Measurements from ENCODE around the gene EDRF1. TPM values are rescaled to one million over a fixed set of nuclear protein-coding genes. Genes with fewer than 3 reads are reported as not detected.

EDRF1 gene
- total and polyA plus RNA-seq, 10 of the 15 experiments (the other 5 are each of a cell fraction or from before 2014, with no cell fraction given), result 16.8 to 99.7 (median 42.9) TPM

DNA sequence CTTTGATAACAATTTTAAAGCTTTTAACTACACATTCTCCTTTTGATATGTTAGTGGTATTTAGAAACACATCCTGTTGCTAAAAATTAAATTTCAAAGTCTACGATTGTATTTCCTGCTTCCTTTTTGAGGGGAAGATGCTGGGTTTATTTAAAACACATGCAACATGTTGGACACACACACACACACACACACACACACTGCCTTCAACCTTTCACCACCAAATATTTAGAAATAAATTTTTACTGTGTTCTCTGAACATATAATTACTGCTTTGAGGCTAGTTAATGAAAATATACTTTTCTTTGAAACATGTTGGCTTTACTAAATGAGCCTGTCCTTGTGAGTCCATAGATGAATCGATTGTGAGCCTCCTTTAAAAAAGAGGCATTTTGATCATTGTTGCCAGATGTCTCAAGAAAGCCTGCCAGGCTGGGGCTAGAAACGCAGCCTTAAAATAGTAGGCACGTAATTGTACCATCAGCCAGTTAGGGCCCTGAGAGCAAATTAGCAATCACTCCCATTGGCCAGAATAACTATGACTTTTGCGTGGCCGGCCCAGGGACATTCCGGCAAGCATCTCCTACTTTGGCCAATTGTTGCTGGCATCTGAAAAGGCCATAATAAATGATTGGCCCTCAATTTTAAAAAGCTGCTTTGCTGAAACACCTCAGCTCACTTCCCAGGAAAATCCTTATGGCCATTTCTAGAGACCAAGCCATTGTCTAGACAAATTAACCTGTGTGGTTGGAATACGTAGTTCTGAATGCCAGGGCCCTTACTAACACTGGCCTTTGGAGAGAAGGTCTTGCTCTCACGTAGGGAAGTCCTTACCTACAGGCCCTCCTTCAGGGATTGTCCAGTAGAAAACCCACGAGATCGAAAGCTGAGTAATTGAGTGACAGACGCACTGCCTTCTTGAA lies 26.6 kb upstream of the EDRF1 start:
- intact Hi-C loops (cut with micrococcal nuclease; ENCODE audit: unreplicated experiment), result no loop called here
- Histone ChIP-seq H3K79me2 (ENCODE audit: control insufficient read depth, insufficient read depth, low read length) (no peaks in the 10 kb centered on the region), H4K20me1 (ENCODE audit: control insufficient read depth, insufficient read depth) (no peaks in the 10 kb centered on the region), H3K9ac (ENCODE audit: control insufficient read depth, insufficient read depth, low read length) (no peak overlapping the region), H3K36me3 (ENCODE audit: control insufficient read depth in 2 of 2, insufficient read depth in 2 of 2, low read length in 1 of 2) (no peaks in the 10 kb centered on the region), H3K9me3 (replicated peaks; ENCODE audit: control insufficient read depth, insufficient read depth, low read length) (no peaks in the 10 kb centered on the region), H3K4me1 (ENCODE audit: control insufficient read depth, insufficient read depth, low read length) (no peaks in the 10 kb centered on the region), H3K4me2 (ENCODE audit: control insufficient read depth, insufficient read depth) (no peak overlapping the region), H3K4me3 (no peak overlapping the region), H3K27ac (ENCODE audit: control insufficient read depth, insufficient read depth) (no peak overlapping the region), H2AFZ (ENCODE audit: control insufficient read depth, low read depth, low read length) (no peak overlapping the region), H3K27me3 (replicated peaks in 1 of 2; ENCODE audit: control insufficient read depth in 2 of 2, insufficient read depth in 2 of 2, low read length in 1 of 2) (peaks cover 0 to 2% of the 10 kb centered on the region in 2 experiments; a peak in 1 of 4 replicates)
- BruUV-seq (replicated peaks), result no TSS peak
- CTCF ChIA-PET, result interaction anchor here (1.2 kb wide), 1 partner anchor 15 kb away, joined by 3 read pairs; no protein-coding TSS in a partner anchor
- DNase-seq (ENCODE audit: low read depth, low spot score) (no peak), FAIRE-seq (no peak), ATAC-seq (no peak)
- RAD21 ChIA-PET (ENCODE audit: unreplicated experiment), result no interaction called here
- SMC1A ChIA-PET (ENCODE audit: uncharacterized antibody, unreplicated experiment), result no interaction called here
- 46% methylated on average over 12 of the region's 12 CpGs for WGBS (ENCODE audit: insufficient coverage, insufficient replicate concordance, low lambda C conversion rate, missing lambda C conversion rate)
- POLR2A ChIA-PET, result no interaction called here
- in situ Hi-C loops (cut with MboI), result no loop called here
- TF ChIP-seq POU2F2 (IDR thresholded peaks at IDR 0.05; ENCODE audit: borderline replicate concordance, low read depth, low read length) (no peak), RAD21 (IDR thresholded peaks at IDR 0.05; ENCODE audit: insufficient read depth, low read depth, low read length) (no peak), RCOR1 (conservative IDR thresholded peaks at IDR 0.05; ENCODE audit: low read depth, low read length) (no peak), FOXK2 (IDR thresholded peaks at IDR 0.05) (no peak), TCF7 (IDR thresholded peaks at IDR 0.05; ENCODE audit: borderline replicate concordance) (no peak), ESRRA (IDR thresholded peaks at IDR 0.05; ENCODE audit: low read length) (no peak), ZZZ3 (IDR thresholded peaks at IDR 0.05; ENCODE audit: control insufficient read depth, insufficient read length, low read depth) (no peak), MTA3 (IDR thresholded peaks at IDR 0.05; ENCODE audit: borderline replicate concordance, low read length) (no peak), STAT1 (conservative IDR thresholded peaks at IDR 0.05) (no peak), BACH1 (IDR thresholded peaks at IDR 0.05; ENCODE audit: borderline replicate concordance) (no peak)

Data from GM12878 (cell line).